Measurements from ENCODE around the gene CDH24.

The CDH24 gene

GRCh38 chr14:23025151-23025814 is 32.0 kb downstream of the CDH24 start:
- Histone ChIP-seq H3K9me3 (ENCODE audit: insufficient read depth, low read length, severe bottlenecking) (no peaks in the 10 kb centered on the region), H3K36me3 (ENCODE audit: insufficient read depth, low read length) (peaks cover 48% of the 10 kb centered on the region), H3K27ac (ENCODE audit: low read length) (no peak overlapping the region), H3K4me1 (ENCODE audit: insufficient read depth, low read length) (peaks cover 8% of the 10 kb centered on the region), H3K9ac (ENCODE audit: low read depth, low read length) (no peak overlapping the region), H2AFZ (ENCODE audit: low read depth, low read length) (no peak overlapping the region), H4K20me1 (ENCODE audit: insufficient read depth, low read length) (peaks cover 13% of the 10 kb centered on the region; the same call in 1 of the 2 replicates), H3K27me3 (ENCODE audit: insufficient read depth, low read length, poor library complexity) (no peaks in the 10 kb centered on the region), H3K4me3 (ENCODE audit: low read depth in 1 of 2, low read length in 2 of 2) (no peak overlapping the region), H3K79me2 (ENCODE audit: insufficient read depth, low read length) (peaks cover 13% of the 10 kb centered on the region; the same call in 1 of the 2 replicates), H3K4me2 (ENCODE audit: insufficient read depth, low read length) (no peak overlapping the region)
- DNase-seq (no peak), ATAC-seq (ENCODE audit: insufficient read depth, low read depth) (0 out of 3 replicates have a peak, but pooled peaks have one; percentile 20)
- no peak for TF ChIP-seq EZH2 (IDR thresholded peaks at IDR 0.05; ENCODE audit: borderline replicate concordance, low read depth, low read length, severe bottlenecking)
- TF ChIP-seq, protein P1, sequence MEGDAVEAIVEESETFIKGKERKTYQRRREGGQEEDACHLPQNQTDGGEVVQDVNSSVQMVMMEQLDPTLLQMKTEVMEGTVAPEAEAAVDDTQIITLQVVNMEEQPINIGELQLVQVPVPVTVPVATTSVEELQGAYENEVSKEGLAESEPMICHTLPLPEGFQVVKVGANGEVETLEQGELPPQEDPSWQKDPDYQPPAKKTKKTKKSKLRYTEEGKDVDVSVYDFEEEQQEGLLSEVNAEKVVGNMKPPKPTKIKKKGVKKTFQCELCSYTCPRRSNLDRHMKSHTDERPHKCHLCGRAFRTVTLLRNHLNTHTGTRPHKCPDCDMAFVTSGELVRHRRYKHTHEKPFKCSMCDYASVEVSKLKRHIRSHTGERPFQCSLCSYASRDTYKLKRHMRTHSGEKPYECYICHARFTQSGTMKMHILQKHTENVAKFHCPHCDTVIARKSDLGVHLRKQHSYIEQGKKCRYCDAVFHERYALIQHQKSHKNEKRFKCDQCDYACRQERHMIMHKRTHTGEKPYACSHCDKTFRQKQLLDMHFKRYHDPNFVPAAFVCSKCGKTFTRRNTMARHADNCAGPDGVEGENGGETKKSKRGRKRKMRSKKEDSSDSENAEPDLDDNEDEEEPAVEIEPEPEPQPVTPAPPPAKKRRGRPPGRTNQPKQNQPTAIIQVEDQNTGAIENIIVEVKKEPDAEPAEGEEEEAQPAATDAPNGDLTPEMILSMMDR (IDR thresholded peaks at IDR 0.05; ENCODE audit: borderline replicate concordance, extremely low read depth, low read length, poor library complexity, severe bottlenecking) = no peak

- peaks cover 8% of the 10 kb centered on the region for H3K4me1 ChIP-seq (ENCODE audit: insufficient read depth, low read length)
- peaks cover 13% of the 10 kb centered on the region; the same call in 1 of the 2 replicates for H4K20me1 ChIP-seq (ENCODE audit: insufficient read depth, low read length)
- TF ChIP-seq, protein P1 (IDR thresholded peaks at IDR 0.05; ENCODE audit: borderline replicate concordance, extremely low read depth, low read length, poor library complexity, severe bottlenecking) = no peak
- no peak for TF ChIP-seq EZH2 (IDR thresholded peaks at IDR 0.05; ENCODE audit: borderline replicate concordance, low read depth, low read length, severe bottlenecking)
- no peaks in the 10 kb centered on the region for H3K9me3 ChIP-seq (ENCODE audit: insufficient read depth, low read length, severe bottlenecking)
- H3K36me3 ChIP-seq (ENCODE audit: insufficient read depth, low read length) = peaks cover 46% of the 10 kb centered on the region
- no peaks in the 10 kb centered on the region for H3K27me3 ChIP-seq (ENCODE audit: insufficient read depth, low read length, poor library complexity)
- no peak overlapping the region for H3K9ac ChIP-seq (ENCODE audit: low read depth, low read length)
- DNase-seq (no peak), ATAC-seq (ENCODE audit: insufficient read depth, low read depth) (no peak)
- H3K4me2 ChIP-seq (ENCODE audit: insufficient read depth, low read length) = no peak overlapping the region
- no peak overlapping the region for H2AFZ ChIP-seq (ENCODE audit: low read depth, low read length)
- H3K4me3 ChIP-seq (ENCODE audit: low read depth in 1 of 2, low read length in 2 of 2) = no peak overlapping the region
- peaks cover 13% of the 10 kb centered on the region; the same call in 1 of the 2 replicates for H3K79me2 ChIP-seq (ENCODE audit: insufficient read depth, low read length)
- H3K27ac ChIP-seq (ENCODE audit: low read length) = no peak overlapping the region
Observed at GRCh38 chr14:23024612-23025075, 32.7 kb downstream of the CDH24 start.

DNA sequence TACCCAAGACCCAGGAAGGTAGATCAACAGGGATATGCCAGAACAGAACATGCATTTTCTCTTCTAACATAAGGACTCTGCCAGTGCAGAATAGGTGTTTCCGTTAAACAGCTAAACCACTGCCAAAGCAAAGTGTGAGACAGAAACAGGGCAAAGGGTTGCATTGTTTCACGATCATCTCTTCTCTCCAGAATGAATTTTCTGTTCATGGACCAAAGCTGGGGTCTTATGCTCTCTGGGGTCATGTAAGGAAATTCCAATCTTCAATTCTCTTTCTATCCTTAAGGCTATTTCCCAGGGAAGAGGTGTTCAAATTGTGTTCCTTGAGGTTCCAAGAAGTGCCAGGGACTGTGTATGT is 33.5 kb downstream of the CDH24 start:
- H3K9ac ChIP-seq (ENCODE audit: low read depth, low read length) = no peak overlapping the region
- no peaks in the 10 kb centered on the region for H3K27me3 ChIP-seq (ENCODE audit: insufficient read depth, low read length, poor library complexity)
- no peak overlapping the region for H3K4me2 ChIP-seq (ENCODE audit: insufficient read depth, low read length)
- H2AFZ ChIP-seq (ENCODE audit: low read depth, low read length) = no peak overlapping the region
- peaks cover 10% of the 10 kb centered on the region; the same call in 1 of the 2 replicates for H4K20me1 ChIP-seq (ENCODE audit: insufficient read depth, low read length)
- H3K9me3 ChIP-seq (ENCODE audit: insufficient read depth, low read length, severe bottlenecking) = no peaks in the 10 kb centered on the region
- H3K4me3 ChIP-seq (ENCODE audit: low read depth in 1 of 2, low read length in 2 of 2) = no peak overlapping the region
- peaks cover 5% of the 10 kb centered on the region; the same call in 1 of the 2 replicates for H3K79me2 ChIP-seq (ENCODE audit: insufficient read depth, low read length)
- DNase-seq (no peak), ATAC-seq (ENCODE audit: insufficient read depth, low read depth) (no peak)
- H3K4me1 ChIP-seq (ENCODE audit: insufficient read depth, low read length) = peaks cover under 1% of the 10 kb centered on the region
- H3K27ac ChIP-seq (ENCODE audit: low read length) = no peak overlapping the region
- peaks cover 38% of the 10 kb centered on the region for H3K36me3 ChIP-seq (ENCODE audit: insufficient read depth, low read length)
- TF ChIP-seq, protein P1 (IDR thresholded peaks at IDR 0.05; ENCODE audit: borderline replicate concordance, extremely low read depth, low read length, poor library complexity, severe bottlenecking) = no peak
- no peak for TF ChIP-seq EZH2 (IDR thresholded peaks at IDR 0.05; ENCODE audit: borderline replicate concordance, low read depth, low read length, severe bottlenecking)
